IMR-90 (cell line): ENCODE results near the gene DNAJB7. TPM values are rescaled to one million over a fixed set of nuclear protein-coding genes. Genes with fewer than 3 reads are reported as not detected.

Experiments
- ATAC-seq: fragments of 200-7000 bp; cut with Tn5 transposase; 2 replicates; pipeline ENCODE4 v1.9.1; 2020; ENCODE audit warnings: low read depth, mild to moderate bottlenecking, moderate library complexity
- BruUV-seq: library from RNA; stranded (reverse); fragments of 400-500 nt; replicated peaks from 2 replicates; lab custom pipeline; 2021; lab: Mats Ljungman, UMichigan
- CTCF ChIA-PET: fragments of 300-600 bp; formaldehyde crosslinking; extraction: SDS; loops from one replicate; lab custom pipeline; 2021; ENCODE audit warnings: antibody characterized with exemption; lab: Yijun Ruan, JAX
- POLR2A ChIA-PET: fragments of 300-600 bp; sonication (Branson Sonifier 250); formaldehyde crosslinking; loops from one replicate; lab custom pipeline; 2022; ENCODE audit warnings: antibody characterized with exemption; ENCODE audit not compliant: unreplicated experiment; lab: Charles Lee
- DNase-seq: peaks from one replicate; pipeline ENCODE4 v3.0.0; 2013
- H2AFZ ChIP-seq: replicated peaks from 2 replicates; pipeline ENCODE3; 2013; ENCODE audit warnings: low read length, mild to moderate bottlenecking; ENCODE audit not compliant: poor library complexity
- H2AK5ac ChIP-seq: 2 replicates; pipeline ENCODE4 v1.6.1; 2013; ENCODE audit warnings: low read depth, low read length, inconsistent platforms
- H2AK9ac ChIP-seq: replicated peaks from 2 replicates; pipeline ENCODE3; 2013; ENCODE audit warnings: mild to moderate bottlenecking, low read depth, low read length, moderate library complexity; ENCODE audit not compliant: poor library complexity
- H2BK120ac ChIP-seq: 2 replicates; pipeline ENCODE4 v1.6.1; 2013; ENCODE audit warnings: low read depth, low read length, inconsistent platforms
- H2BK15ac ChIP-seq: 3 replicates; pipeline ENCODE4 v1.6.1; 2013; ENCODE audit warnings: low read depth, low read length, inconsistent platforms
- H2BK20ac ChIP-seq: 2 replicates; pipeline ENCODE4 v1.6.1; 2013; ENCODE audit warnings: low read depth, mild to moderate bottlenecking, inconsistent platforms, low read length, moderate library complexity
- H2BK5ac ChIP-seq: 2 replicates; pipeline ENCODE4 v1.6.1; 2013; ENCODE audit warnings: mild to moderate bottlenecking, low read depth, low read length, inconsistent platforms; ENCODE audit not compliant: poor library complexity, severe bottlenecking
- H3K14ac ChIP-seq: replicated peaks from 2 replicates; pipeline ENCODE4 v1.6.1; 2013; ENCODE audit warnings: low read depth, low read length, inconsistent platforms
- H3K18ac ChIP-seq: 2 replicates; pipeline ENCODE4 v1.6.1; 2013; ENCODE audit warnings: low read depth, low read length, control low read depth
- H3K23ac ChIP-seq: 2 replicates; pipeline ENCODE4 v1.6.1; 2013; ENCODE audit warnings: low read depth, low read length, inconsistent platforms
- H3K27ac ChIP-seq: 2 replicates; pipeline ENCODE4 v1.5.1; 2013; ENCODE audit warnings: mild to moderate bottlenecking, control low read depth, low read length; ENCODE audit not compliant: insufficient read depth
- H3K27me3 ChIP-seq: 2 replicates; pipeline ENCODE4 v1.6.1; 2013; ENCODE audit warnings: low read length; ENCODE audit not compliant: control insufficient read depth, insufficient read depth
- H3K36me3 ChIP-seq: 2 replicates; pipeline ENCODE4 v1.6.1; 2013; ENCODE audit warnings: low read length, mixed read lengths; ENCODE audit not compliant: control insufficient read depth, insufficient read depth
- H3K4ac ChIP-seq: 2 replicates; pipeline ENCODE4 v1.6.1; 2013; ENCODE audit warnings: low read depth, low read length, inconsistent platforms
- H3K4me1 ChIP-seq: 2 replicates; pipeline ENCODE4 v1.6.1; 2013; ENCODE audit warnings: low read length, mixed read lengths; ENCODE audit not compliant: control insufficient read depth, insufficient read depth
- H3K4me2 ChIP-seq: 2 replicates; pipeline ENCODE4 v1.6.1; 2013; ENCODE audit warnings: low read depth, mild to moderate bottlenecking, control low read depth, low read length, moderate library complexity
- H3K4me3 ChIP-seq: 2 replicates; pipeline ENCODE4 v1.5.1; 2013; ENCODE audit warnings: low read depth, mild to moderate bottlenecking, control low read depth, low read length, moderate library complexity; ENCODE audit not compliant: insufficient read depth
- H3K56ac ChIP-seq: 2 replicates; pipeline ENCODE4 v1.6.1; 2013; ENCODE audit warnings: low read length, inconsistent platforms; ENCODE audit not compliant: insufficient read depth; ENCODE audit errors: extremely low read depth
- H3K79me1 ChIP-seq, 2 experiments: 2 replicates each; pipeline ENCODE4 v1.6.1; 2013; ENCODE audit warnings: low read length in 2 of 2, inconsistent platforms in 1 of 2, low read depth in 1 of 2
- H3K9ac ChIP-seq: 2 replicates; pipeline ENCODE4 v1.6.1; 2013; ENCODE audit warnings: low read depth, low read length, control low read depth
- H3K9me1 ChIP-seq: 2 replicates; pipeline ENCODE4 v1.6.1; 2013; ENCODE audit warnings: low read length, inconsistent platforms; ENCODE audit not compliant: insufficient read depth
- H3K9me3 ChIP-seq: 2 replicates; pipeline ENCODE4 v1.6.1; 2013; ENCODE audit warnings: low read length; ENCODE audit not compliant: control insufficient read depth, insufficient read depth
- H4K20me1 ChIP-seq: 2 replicates; pipeline ENCODE4 v1.6.1; 2013; ENCODE audit warnings: low read length, inconsistent platforms; ENCODE audit not compliant: insufficient read depth
- H4K5ac ChIP-seq: 2 replicates; pipeline ENCODE4 v1.6.1; 2013; ENCODE audit warnings: mild to moderate bottlenecking, low read depth, low read length, control low read depth
- H4K8ac ChIP-seq, 2 experiments: 2 replicates each; pipeline ENCODE4 v1.6.1; 2013; ENCODE audit warnings: low read depth in 2 of 2, low read length in 2 of 2, control low read depth in 1 of 2, inconsistent platforms in 1 of 2
- H4K91ac ChIP-seq: 2 replicates; pipeline ENCODE4 v1.6.1; 2013; ENCODE audit warnings: low read depth, low read length, inconsistent platforms; ENCODE audit not compliant: insufficient read depth
- CEBPB ChIP-seq: IDR thresholded peaks from 2 replicates; pipeline ENCODE4 v1.6.1; 2012; ENCODE audit warnings: low read depth, low read length, improper control_type of control experiment
- WGBS, 2 experiments: methylation state at CpG; one replicate each; pipeline versions ENCODE4 v1.1.5 to v1.1.7; 2013; ENCODE audit warnings: missing lambda C conversion rate in 2 of 2; ENCODE audit not compliant: insufficient read length in 1 of 2; ENCODE audit errors: extremely low coverage in 2 of 2; 5-methylcytosine and 5-hydroxymethylcytosine counted together
- dilution Hi-C: fragments of 300-500 bp; cut with HindIII; formaldehyde crosslinking; loops from one replicate; pipeline ENCODE4 v1.14.3; 2018; ENCODE audit warnings: low sequenced_read_pairs; ENCODE audit not compliant: unreplicated experiment
- in situ Hi-C: fragments of 300-500 bp; cut with MboI; formaldehyde crosslinking; loops from 3 replicates; pipeline ENCODE4 v1.14.3; 2019; ENCODE audit warnings: low sequenced_read_pairs, inconsistent platforms, mixed read lengths
- intact Hi-C: fragments of 100-400 bp; cut with micrococcal nuclease; formaldehyde crosslinking; loops from 2 replicates; pipeline ENCODE4 v1.10.0; 2022
- polyA plus RNA-seq, 3 experiments: library from polyadenylated mRNA; depleted of rRNA; stranded (reverse); fragments of >200 nt; gene quantifications; 2 replicates each; pipeline ENCODE4 v1.2.3, GENCODE V29; 2012; ENCODE audit warnings: low replicate concordance in 1 of 3
- total RNA-seq: library from RNA; depleted of rRNA; stranded (reverse); fragments of >200 nt; gene quantifications from 2 replicates; pipeline ENCODE4 v1.2.3, GENCODE V29; 2012

Gene DNAJB7
- total and polyA plus RNA-seq, 2 of the 4 experiments (the other 2 are of a cell fraction) = not detected

DNA sequence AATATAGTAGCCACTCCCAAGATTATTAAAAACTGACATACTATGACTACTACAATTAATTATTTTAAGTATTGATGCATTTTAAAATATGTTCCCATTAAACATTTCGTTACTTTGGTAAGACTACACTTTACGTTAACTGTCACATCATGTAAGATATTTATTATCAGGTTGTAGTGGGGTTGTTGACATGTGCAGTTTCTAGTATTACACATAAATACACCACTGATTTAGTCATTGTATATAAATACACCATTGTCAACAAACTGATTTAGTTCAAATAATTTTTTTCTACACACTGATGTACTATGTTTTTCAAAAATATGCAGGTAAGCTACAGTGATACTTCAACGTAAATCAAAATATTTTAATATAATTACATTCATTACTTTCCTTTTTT, 17.0 kb downstream of the DNAJB7 start:
- H4K5ac ChIP-seq = no peak overlapping the region
- BruUV-seq = no TSS peak
- no peak overlapping the region for H2AFZ ChIP-seq
- intact Hi-C loops = loop anchor here (10.0 kb wide), 2 partner anchors 50 to 300 kb away; no protein-coding TSS in a partner anchor
- peaks cover 50% of the 10 kb centered on the region for H3K36me3 ChIP-seq
- H2AK5ac ChIP-seq = no peak overlapping the region
- no CpG with 5 or more reads among the region's 3 CpGs for WGBS, 2 experiments
- peaks cover 19% of the 10 kb centered on the region; the same call in 1 of the 2 replicates for H4K20me1 ChIP-seq
- no peak overlapping the region for H3K4me3 ChIP-seq
- CTCF ChIA-PET = no interaction called here
- H2BK20ac ChIP-seq = no peak overlapping the region
- dilution Hi-C loops = no loop called here
- H3K9me1 ChIP-seq = no peaks in the 10 kb centered on the region
- no peak overlapping the region for H2BK15ac ChIP-seq
- no peaks in the 10 kb centered on the region for H3K9me3 ChIP-seq
- no peak overlapping the region for H4K8ac ChIP-seq
- H3K27me3 ChIP-seq = no peaks in the 10 kb centered on the region
- H3K56ac ChIP-seq = no peak overlapping the region
- H3K4me1 ChIP-seq = peaks cover 2% of the 10 kb centered on the region; the same call in 1 of the 2 replicates
- H3K4me2 ChIP-seq = no peak overlapping the region
- ATAC-seq (no peak), DNase-seq (no peak)
- no peak overlapping the region for H2AK9ac ChIP-seq
- in situ Hi-C loops = no loop called here
- peaks cover 26 to 44% of the 10 kb centered on the region in 2 experiments for H3K79me1 ChIP-seq
- no peak overlapping the region for H3K23ac ChIP-seq
- H3K14ac ChIP-seq = no peak overlapping the region
- H3K27ac ChIP-seq = no peak overlapping the region
- no peak overlapping the region for H2BK5ac ChIP-seq
- no peak overlapping the region for H3K4ac ChIP-seq
- TF ChIP-seq CEBPB = no peak
- H3K9ac ChIP-seq = no peak overlapping the region
- no peak overlapping the region for H3K18ac ChIP-seq
- no peak overlapping the region for H2BK120ac ChIP-seq
- H4K91ac ChIP-seq = no peak overlapping the region
- POLR2A ChIA-PET = no interaction called here
